HepG2 (cell line): ENCODE measurements around the gene ADCY5. TPM values are rescaled to one million over a fixed set of nuclear protein-coding genes. Genes with fewer than 3 reads are reported as not detected.

ENCODE experiments used
- ATAC-seq: fragments of 200-7000 bp; cut with Tn5 transposase; 3 replicates; pipeline ENCODE4 v1.9.1; 2020; ENCODE audit warnings: mild to moderate bottlenecking, moderate library complexity
- BruUV-seq: library from RNA; stranded (reverse); fragments of 400-500 nt; replicated peaks from 2 replicates; lab custom pipeline; 2021; lab: Mats Ljungman, UMichigan
- CTCF ChIA-PET: fragments of 300-600 bp; formaldehyde crosslinking; extraction: SDS; loops from one replicate; lab custom pipeline; 2021; ENCODE audit warnings: low total read pairs, inconsistent platforms, low intra/inter-chr PET ratio; lab: Yijun Ruan, JAX
- POLR2A ChIA-PET: fragments of 350-600 bp; sonication (Branson Sonifier 250); formaldehyde crosslinking; loops from one replicate; lab custom pipeline; 2020; ENCODE audit warnings: antibody characterized with exemption, inconsistent platforms; lab: Yijun Ruan, JAX
- DNase-seq: peaks from one replicate; pipeline ENCODE4 v3.0.0-alpha.2; 2015; ENCODE audit warnings: low spot score
- FAIRE-seq: peaks from 3 replicates; lab custom pipeline; 2011; peaks lifted over from hg19 to GRCh38; lab: Jason Lieb, UNC
- H2AFZ ChIP-seq: one replicate; pipeline ENCODE4 v1.6.1; 2011; ENCODE audit warnings: low read length, inconsistent platforms
- H3K27ac ChIP-seq: fragments of 300-600 bp; 3 replicates; pipeline ENCODE4 v1.8.0; 2011; ENCODE audit warnings: mixed run types, mild to moderate bottlenecking, mixed read lengths, low read length, inconsistent platforms; ENCODE audit not compliant: insufficient read depth; ENCODE audit errors: extremely low read length
- H3K27me3 ChIP-seq, 2 experiments: fragments of 200-600 bp in 1 of 2; 2 replicates in 1 of 2; 3 replicates in 1 of 2; pipeline versions ENCODE4 v1.6.0 to v1.8.0; 2011; ENCODE audit warnings: low read length in 2 of 2, mild to moderate bottlenecking in 2 of 2, moderate library complexity in 2 of 2, inconsistent platforms in 1 of 2; ENCODE audit not compliant: insufficient read depth in 2 of 2, control insufficient read depth in 1 of 2
- H3K36me3 ChIP-seq, 2 experiments: fragments of 200-600 bp in 1 of 2; replicated peaks in 1 of 2; 2 replicates in 1 of 2; 3 replicates in 1 of 2; pipeline versions ENCODE4 v1.5.1 to v1.8.0; 2011; ENCODE audit warnings: low read length in 2 of 2, inconsistent platforms in 1 of 2; ENCODE audit not compliant: insufficient read depth in 2 of 2, control insufficient read depth in 1 of 2
- H3K4me1 ChIP-seq: 2 replicates; pipeline ENCODE4 v1.5.1; 2012; ENCODE audit warnings: low read length, inconsistent platforms; ENCODE audit not compliant: insufficient read depth
- H3K4me2 ChIP-seq: 2 replicates; pipeline ENCODE4 v1.6.0; 2011; ENCODE audit warnings: low read depth, low read length, inconsistent platforms
- H3K4me3 ChIP-seq, 3 experiments: fragments of 200-600 bp in 1 of 3; sonication (generic), shearing (Covaris generic) in 1 of 3; replicated peaks in 1 of 3; 2 replicates each; pipeline ENCODE4 v1.5.1; 2011 to 2016; ENCODE audit warnings: low read length in 3 of 3, inconsistent platforms in 2 of 3, low read depth in 2 of 3, mild to moderate bottlenecking in 2 of 3, control low read depth in 1 of 3, mixed read lengths in 1 of 3; ENCODE audit not compliant: insufficient read depth in 1 of 3
- H3K79me2 ChIP-seq: one replicate; pipeline ENCODE4 v1.6.1; 2011; ENCODE audit warnings: low read length, inconsistent platforms; ENCODE audit not compliant: insufficient read depth
- H3K9ac ChIP-seq: 2 replicates; pipeline ENCODE4 v1.6.0; 2011; ENCODE audit warnings: mild to moderate bottlenecking, low read depth, low read length, inconsistent platforms; ENCODE audit not compliant: insufficient read depth
- H3K9me3 ChIP-seq: 2 replicates; pipeline ENCODE4 v1.5.1; 2012; ENCODE audit warnings: mild to moderate bottlenecking, low read length
- H4K20me1 ChIP-seq: 2 replicates; pipeline ENCODE4 v1.6.0; 2011; ENCODE audit warnings: inconsistent platforms, mild to moderate bottlenecking, low read length, moderate library complexity; ENCODE audit not compliant: insufficient read depth
- FOSL2 ChIP-seq: sonication (generic); formaldehyde crosslinking; IDR thresholded peaks from 2 replicates; pipeline ENCODE4 v1.4.0; 2020; ENCODE audit warnings: missing genetic modification reagents
- MTA1 ChIP-seq: sonication (generic); formaldehyde crosslinking; IDR thresholded peaks from 2 replicates; pipeline ENCODE4 v1.4.0; 2020; ENCODE audit warnings: missing genetic modification reagents, mild to moderate bottlenecking, borderline replicate concordance
- NFYB ChIP-seq: sonication (generic); formaldehyde crosslinking; IDR thresholded peaks from 2 replicates; pipeline ENCODE4 v1.4.0; 2020; ENCODE audit warnings: missing genetic modification reagents
- TBP ChIP-seq: sonication (generic); formaldehyde crosslinking; IDR thresholded peaks from 2 replicates; pipeline ENCODE4 v1.5.0; 2020; ENCODE audit warnings: missing genetic modification reagents
- TEAD3 ChIP-seq: optimal IDR thresholded peaks from 2 replicates; pipeline ENCODE3; 2016; ENCODE audit warnings: borderline replicate concordance
- ZMYM4 ChIP-seq: sonication (generic); formaldehyde crosslinking; IDR thresholded peaks from 2 replicates; pipeline ENCODE4 v1.8.1; 2023; ENCODE audit warnings: mild to moderate bottlenecking, missing genetic modification reagents
- ZNF138 ChIP-seq: sonication (generic); formaldehyde crosslinking; IDR thresholded peaks from 2 replicates; pipeline ENCODE4 v1.5.0; 2020; ENCODE audit warnings: mild to moderate bottlenecking, low read depth, missing genetic modification reagents
- ZNF354B ChIP-seq: sonication (generic); formaldehyde crosslinking; IDR thresholded peaks from 2 replicates; pipeline ENCODE4 v1.8.0; 2022; ENCODE audit warnings: mild to moderate bottlenecking, missing genetic modification reagents
- ZNF550 ChIP-seq: sonication (generic); formaldehyde crosslinking; IDR thresholded peaks from 2 replicates; pipeline ENCODE4 v1.4.0; 2020; ENCODE audit warnings: mild to moderate bottlenecking, missing genetic modification reagents, borderline replicate concordance
- WGBS: methylation state at CpG from one replicate; pipeline ENCODE4 v1.1.6; 2017; ENCODE audit warnings: low lambda C conversion rate; 5-methylcytosine and 5-hydroxymethylcytosine counted together
- in situ Hi-C: cut with HindIII; loops from 2 replicates; pipeline ENCODE4 v1.10.0; 2017; ENCODE audit warnings: low pct_unique_long_range_greater_than_20kb; ENCODE audit not compliant: extremely low pct_ligation_motif_present
- intact Hi-C: fragments of 100-400 bp; cut with micrococcal nuclease; formaldehyde crosslinking; loops from one replicate; pipeline ENCODE4 v1.10.0; 2022; ENCODE audit not compliant: unreplicated experiment
- polyA plus RNA-seq, 8 experiments: library from polyadenylated mRNA; depleted of rRNA in 3 of 8; stranded (reverse) in 7 of 8; unstranded in 1 of 8; fragments of >200 nt; fragmentation: Illumina TruSeq in 4 of 8; extraction: Trizol in 4 of 8; gene quantifications; 2 replicates each; pipeline versions ENCODE4 v1.2.1 to v1.2.3, GENCODE V29; 2011 to 2016; ENCODE audit warnings: low read depth in 4 of 8, missing spikeins in 1 of 8, mixed read lengths in 1 of 8; ENCODE audit not compliant: insufficient read depth in 1 of 8
- total RNA-seq, 5 experiments: library from RNA; depleted of rRNA; stranded (reverse); fragments of >200 nt; fragmentation: Illumina TruSeq; extraction: Trizol; gene quantifications; 2 replicates each; pipeline ENCODE4 v1.2.3, GENCODE V29; 2016; ENCODE audit warnings: low read depth in 1 of 5
- TF ChIP-seq, protein P1 (sequence below): IDR thresholded peaks from 2 replicates; pipeline ENCODE4 v1.6.1; 2016; ENCODE audit warnings: low read depth, control low read depth

Gene ADCY5
- total and polyA plus RNA-seq, 2 of the 13 experiments (the other 11 are each of a cell fraction or from before 2014, with no cell fraction given), result not detected

DNA sequence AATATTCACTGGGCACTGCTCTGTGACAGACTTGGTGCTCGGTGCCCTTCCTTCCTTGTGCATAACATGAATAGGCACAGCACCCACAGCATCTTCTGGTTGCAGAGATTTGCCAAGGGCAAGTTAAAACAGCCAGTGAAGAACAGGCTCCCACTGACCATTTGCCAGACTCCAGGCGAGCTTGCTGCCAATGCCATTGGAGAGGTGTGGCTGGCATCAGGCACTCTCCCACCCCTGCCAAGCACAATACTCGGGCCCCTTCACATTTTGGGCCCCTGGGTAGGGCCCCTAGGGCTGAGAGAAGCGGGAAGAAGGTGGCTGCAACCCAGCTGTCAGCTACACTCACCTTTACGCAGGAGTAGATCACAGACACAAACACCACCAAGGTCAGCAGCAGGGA, 135.0 kb downstream of the ADCY5 start:
- Histone ChIP-seq H3K9me3 (no peaks in the 10 kb centered on the region), H3K27ac (no peak overlapping the region), H4K20me1 (no peaks in the 10 kb centered on the region), H3K4me2 (no peak overlapping the region), H3K27me3 (peaks cover 0 to 38% of the 10 kb centered on the region in 2 experiments), H3K36me3 (no peaks in the 10 kb centered on the region), H3K79me2 (no peaks in the 10 kb centered on the region), H3K9ac (no peak overlapping the region), H3K4me1 (no peaks in the 10 kb centered on the region), H2AFZ (no peak overlapping the region), H3K4me3 (no peak overlapping the region)
- ChIA-PET CTCF (no interaction called here), POLR2A (no interaction called here)
- no peak for FAIRE-seq
- no peak for DNase-seq
- TF ChIP-seq TEAD3 (CRISPR knock-in tag) (no peak), MTA1 (CRISPR knock-in tag) (no peak), ZNF138 (CRISPR knock-in tag) (no peak), ZNF550 (CRISPR knock-in tag) (no peak), ZMYM4 (no peak), FOSL2 (CRISPR knock-in tag) (no peak), ZNF354B (CRISPR knock-in tag) (no peak), TBP (no peak), NFYB (CRISPR knock-in tag) (no peak)
- TF ChIP-seq, protein P1, sequence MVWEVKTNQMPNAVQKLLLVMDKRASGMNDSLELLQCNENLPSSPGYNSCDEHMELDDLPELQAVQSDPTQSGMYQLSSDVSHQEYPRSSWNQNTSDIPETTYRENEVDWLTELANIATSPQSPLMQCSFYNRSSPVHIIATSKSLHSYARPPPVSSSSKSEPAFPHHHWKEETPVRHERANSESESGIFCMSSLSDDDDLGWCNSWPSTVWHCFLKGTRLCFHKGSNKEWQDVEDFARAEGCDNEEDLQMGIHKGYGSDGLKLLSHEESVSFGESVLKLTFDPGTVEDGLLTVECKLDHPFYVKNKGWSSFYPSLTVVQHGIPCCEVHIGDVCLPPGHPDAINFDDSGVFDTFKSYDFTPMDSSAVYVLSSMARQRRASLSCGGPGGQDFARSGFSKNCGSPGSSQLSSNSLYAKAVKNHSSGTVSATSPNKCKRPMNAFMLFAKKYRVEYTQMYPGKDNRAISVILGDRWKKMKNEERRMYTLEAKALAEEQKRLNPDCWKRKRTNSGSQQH (CRISPR knock-in tag), result no peak
- no peak for ATAC-seq
- no TSS peak for BruUV-seq
- in situ Hi-C loops (no loop called here), intact Hi-C loops (no loop called here)
- WGBS, result 23% methylated on average over 4 of the region's 5 CpGs
